Measurements from ENCODE around the gene ANKS1B.

DNA sequence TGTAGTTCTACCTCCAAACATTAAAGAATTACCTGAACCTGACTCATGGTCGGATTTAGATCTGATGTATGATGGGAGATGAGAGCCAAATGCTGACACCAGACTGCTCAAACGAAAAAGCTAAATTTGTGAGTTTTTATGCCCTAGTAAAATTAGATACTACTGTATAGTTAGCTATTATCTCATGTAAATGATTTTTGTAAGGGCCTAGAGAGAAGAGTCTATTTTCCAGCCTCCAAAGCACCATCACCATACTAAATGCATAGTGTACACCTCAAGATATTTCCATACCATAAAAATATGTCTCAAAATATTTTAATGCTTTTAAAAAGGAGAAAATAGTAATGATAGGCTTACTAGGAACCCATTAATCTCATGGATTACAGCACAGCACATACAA is 18.3 kb downstream of the ANKS1B start:
- no peak for TF ChIP-seq OSR1 (CRISPR knock-in tag; IDR thresholded peaks at IDR 0.05)
- no peak for TF ChIP-seq BACH2 (CRISPR knock-in tag; IDR thresholded peaks at IDR 0.05; ENCODE audit: borderline replicate concordance)
- TF ChIP-seq ZFP3 (CRISPR knock-in tag; IDR thresholded peaks at IDR 0.05): no peak
- TF ChIP-seq TOX (CRISPR knock-in tag; IDR thresholded peaks at IDR 0.05; ENCODE audit: borderline replicate concordance): no peak
- no peak for TF ChIP-seq CREB5 (CRISPR knock-in tag; IDR thresholded peaks at IDR 0.05; ENCODE audit: low read depth)
- no peak for TF ChIP-seq SNAI2 (CRISPR knock-in tag; IDR thresholded peaks at IDR 0.05)
- TF ChIP-seq ZFP30 (CRISPR knock-in tag; IDR thresholded peaks at IDR 0.05): no peak
